Right cardiac atrium (tissue), 5 donors: ENCODE results near the gene SLCO1A2. TPM values are rescaled to one million over a fixed set of nuclear protein-coding genes. Genes with fewer than 3 reads are reported as not detected.

Experiments
- ATAC-seq, 2 donors: fragments of 200-7000 bp; cut with Tn5 transposase; one replicate each; pipeline versions ENCODE4 v1.8.0 to v1.9.1; 2020; ENCODE audit warnings: moderate library complexity in 2 of 2, mild to moderate bottlenecking in 1 of 2
- DNase-seq, 3 donors: peaks; one replicate each; pipeline ENCODE4 v3.0.0-alpha.2; 2020
- H3K27ac ChIP-seq: one replicate; pipeline ENCODE4 v1.5.1; 2013; ENCODE audit warnings: mild to moderate bottlenecking, low read length, control low read depth, moderate library complexity
- H3K27me3 ChIP-seq: one replicate; pipeline ENCODE4 v1.6.1; 2013; ENCODE audit not compliant: control insufficient read depth, insufficient read depth
- H3K4me1 ChIP-seq: one replicate; pipeline ENCODE4 v1.6.1; 2013; ENCODE audit warnings: low read length; ENCODE audit not compliant: control insufficient read depth, insufficient read depth
- H3K4me3 ChIP-seq: one replicate; pipeline ENCODE4 v1.5.1; 2013; ENCODE audit warnings: low read length, control low read depth
- H3K9me3 ChIP-seq: one replicate; pipeline ENCODE4 v1.6.1; 2013; ENCODE audit warnings: low read length; ENCODE audit not compliant: control insufficient read depth
- WGBS: extraction: QIAGEN DNeasy Blood & Tissue Kit; methylation state at CpG from one replicate; pipeline ENCODE4 v1.1.7; 2013; 5-methylcytosine and 5-hydroxymethylcytosine counted together
- intact Hi-C, 4 donors: fragments of 100-400 bp; cut with DNase I; formaldehyde crosslinking; loops; one replicate each; pipeline versions ENCODE4 v1.11.0 to v1.14.0; 2022 to 2023
- polyA plus RNA-seq: library from polyadenylated mRNA; stranded (reverse); fragments of 200-250 nt; gene quantifications from one replicate; pipeline ENCODE4 v1.2.3, GENCODE V29; 2013
- total RNA-seq, 4 donors: library from RNA; stranded (reverse); fragmentation: NEBNext Ultra II Directional; extraction: Animal tissue kit (Norgen Biotek cat#: 25700); gene quantifications; one replicate each; pipeline ENCODE4 v1.2.1, GENCODE V29; 2021
- donor health status: healthy with polysubstance abuse.
- donor health status: DM: no; HTN: yes; CAD: no.
- donor health status: DM: no; HTN: no; CAD: no.
- donor health status: DM: no; HTN: yes; CAD: no; lungs with severe emphysema.
- donor health status: DM: yes; HTN: yes; CAD: no.

Gene SLCO1A2
- total and polyA plus RNA-seq, 5 donors = not detected

- intact Hi-C loops = no loop called here
- no peak for DNase-seq
- ATAC-seq = no peak
- Histone ChIP-seq H3K27me3 (no peaks in the 10 kb centered on the region), H3K27ac (no peak overlapping the region), H3K4me1 (no peaks in the 10 kb centered on the region), H3K4me3 (no peak overlapping the region), H3K9me3 (no peaks in the 10 kb centered on the region)
- WGBS = 23% methylated on average over 1 of the region's 1 CpG
Measured at GRCh38 chr12:21324551-21324950, 10.2 kb downstream of the SLCO1A2 start.

GRCh38 chr12:21323736-21324135 is 11.0 kb downstream of the SLCO1A2 start:
- 42% methylated on average over 2 of the region's 2 CpGs for WGBS

GRCh38 chr12:21308785-21309184 is 25.9 kb downstream of the SLCO1A2 start:
- Histone ChIP-seq H3K4me3 (no peak overlapping the region), H3K9me3 (no peaks in the 10 kb centered on the region), H3K27ac (no peak overlapping the region), H3K27me3 (no peaks in the 10 kb centered on the region), H3K4me1 (no peaks in the 10 kb centered on the region)
- intact Hi-C loops = no loop called here
- DNase-seq = no peak
- WGBS = 52% methylated on average over 1 of the region's 1 CpG
- ATAC-seq = no peak

More at GRCh38 chr12:21323736-21324135, 11.0 kb downstream of the SLCO1A2 start:
- DNase-seq (no peak), ATAC-seq (no peak)
- H3K9me3 ChIP-seq = no peaks in the 10 kb centered on the region
- no peak overlapping the region for H3K4me3 ChIP-seq
- no peaks in the 10 kb centered on the region for H3K27me3 ChIP-seq
- no peak overlapping the region for H3K27ac ChIP-seq
- intact Hi-C loops = no loop called here
- H3K4me1 ChIP-seq = no peaks in the 10 kb centered on the region

- Histone ChIP-seq H3K4me3 (no peak overlapping the region), H3K27ac (no peak overlapping the region), H3K9me3 (no peaks in the 10 kb centered on the region), H3K27me3 (no peaks in the 10 kb centered on the region), H3K4me1 (no peaks in the 10 kb centered on the region)
- intact Hi-C loops = no loop called here
- ATAC-seq (no peak), DNase-seq (no peak)
- WGBS = 88% methylated on average over 1 of the region's 1 CpG
Measured at GRCh38 chr12:21305661-21306060, 29.1 kb downstream of the SLCO1A2 start.

GRCh38 chr12:21300632-21301031 is 34.1 kb downstream of the SLCO1A2 start:
- Histone ChIP-seq H3K27me3 (no peaks in the 10 kb centered on the region), H3K4me3 (no peak overlapping the region), H3K27ac (no peak overlapping the region), H3K4me1 (no peaks in the 10 kb centered on the region), H3K9me3 (no peaks in the 10 kb centered on the region)
- intact Hi-C loops = no loop called here
- no peak for ATAC-seq
- 92% methylated on average over 1 of the region's 1 CpG for WGBS
- DNase-seq = no peak

GRCh38 chr12:21296751-21297406 is 37.8 kb downstream of the SLCO1A2 start:
- H3K27me3 ChIP-seq = no peaks in the 10 kb centered on the region
- no peaks in the 10 kb centered on the region for H3K4me1 ChIP-seq
- H3K4me3 ChIP-seq = no peak overlapping the region
- intact Hi-C loops = no loop called here
- no peak overlapping the region for H3K27ac ChIP-seq
- 65% methylated on average over 4 of the region's 4 CpGs for WGBS
- no peaks in the 10 kb centered on the region for H3K9me3 ChIP-seq
- DNase-seq (no peak), ATAC-seq (no peak)

- Histone ChIP-seq H3K4me1 (no peaks in the 10 kb centered on the region), H3K9me3 (no peaks in the 10 kb centered on the region), H3K27me3 (no peaks in the 10 kb centered on the region), H3K4me3 (no peak overlapping the region), H3K27ac (no peak overlapping the region)
- 78% methylated on average over 1 of the region's 1 CpG for WGBS
- intact Hi-C loops = no loop called here
- ATAC-seq (no peak), DNase-seq (no peak)
Measured at GRCh38 chr12:21296348-21296747, 38.4 kb downstream of the SLCO1A2 start.

GRCh38 chr12:21294176-21294575 is 40.5 kb downstream of the SLCO1A2 start:
- Histone ChIP-seq H3K27me3 (no peaks in the 10 kb centered on the region), H3K4me3 (no peak overlapping the region), H3K27ac (no peak overlapping the region), H3K4me1 (no peaks in the 10 kb centered on the region), H3K9me3 (no peaks in the 10 kb centered on the region)
- no peak for DNase-seq
- WGBS = 73% methylated on average over 1 of the region's 1 CpG
- intact Hi-C loops = no loop called here
- ATAC-seq = no peak

GRCh38 chr12:21292111-21292510 is 42.6 kb downstream of the SLCO1A2 start:
- Histone ChIP-seq H3K4me1 (no peaks in the 10 kb centered on the region), H3K9me3 (no peaks in the 10 kb centered on the region), H3K4me3 (no peak overlapping the region), H3K27ac (no peak overlapping the region), H3K27me3 (no peaks in the 10 kb centered on the region)
- no peak for ATAC-seq
- no peak for DNase-seq
- intact Hi-C loops = no loop called here
- 94% methylated on average over 2 of the region's 2 CpGs for WGBS

- DNase-seq (no peak), ATAC-seq (no peak)
- Histone ChIP-seq H3K27me3 (no peaks in the 10 kb centered on the region), H3K4me3 (no peak overlapping the region), H3K27ac (no peak overlapping the region), H3K4me1 (no peaks in the 10 kb centered on the region), H3K9me3 (no peaks in the 10 kb centered on the region)
- intact Hi-C loops = no loop called here
- WGBS = 72% methylated on average over 4 of the region's 4 CpGs
Measured at GRCh38 chr12:21289698-21290097, 45.0 kb downstream of the SLCO1A2 start.

- Histone ChIP-seq H3K27me3 (no peaks in the 10 kb centered on the region), H3K9me3 (no peaks in the 10 kb centered on the region), H3K4me3 (no peak overlapping the region), H3K4me1 (no peaks in the 10 kb centered on the region), H3K27ac (no peak overlapping the region)
- ATAC-seq (no peak), DNase-seq (no peak)
- intact Hi-C loops = no loop called here
- WGBS = 71% methylated on average over 2 of the region's 2 CpGs
Measured at GRCh38 chr12:21276826-21277225, 57.9 kb downstream of the SLCO1A2 start.

- no peaks in the 10 kb centered on the region for H3K27me3 ChIP-seq
- H3K4me1 ChIP-seq = no peaks in the 10 kb centered on the region
- DNase-seq = no peak
- intact Hi-C loops = no loop called here
- no peak overlapping the region for H3K27ac ChIP-seq
- ATAC-seq = no peak
- WGBS = 47% methylated on average over 4 of the region's 4 CpGs
- no peaks in the 10 kb centered on the region for H3K9me3 ChIP-seq
- no peak overlapping the region for H3K4me3 ChIP-seq
Measured at GRCh38 chr12:21265932-21266331, 68.8 kb downstream of the SLCO1A2 start.
